Liver (tissue), 9 donors: ENCODE data around the gene SLC17A3. TPM values are rescaled to one million over a fixed set of nuclear protein-coding genes. Genes with fewer than 3 reads are reported as not detected.

ENCODE experiments used
- DNase-seq: peaks from one replicate; pipeline ENCODE4 v3.0.0-alpha.2; 2017; ENCODE audit warnings: low spot score
- H3K27ac ChIP-seq, 2 donors: one replicate each; pipeline ENCODE4 v1.7.0; 2013; ENCODE audit warnings: inconsistent platforms in 2 of 2, low read length in 2 of 2, control low read depth in 1 of 2, low read depth in 1 of 2, mild to moderate bottlenecking in 1 of 2
- H3K27me3 ChIP-seq, 4 donors: one replicate each; pipeline versions ENCODE4 v1.6.1 to v1.7.0; 2013; ENCODE audit warnings: low read length in 3 of 4, inconsistent platforms in 1 of 4, mild to moderate bottlenecking in 1 of 4, moderate library complexity in 1 of 4; ENCODE audit not compliant: control insufficient read depth in 4 of 4, insufficient read depth in 4 of 4
- H3K36me3 ChIP-seq, 4 donors: one replicate each; pipeline versions ENCODE4 v1.6.1 to v1.7.0; 2013; ENCODE audit warnings: low read length in 3 of 4, mild to moderate bottlenecking in 3 of 4, low read depth in 1 of 4, moderate library complexity in 1 of 4; ENCODE audit not compliant: control insufficient read depth in 4 of 4, insufficient read depth in 3 of 4
- H3K4me1 ChIP-seq, 4 donors: one replicate each; pipeline versions ENCODE4 v1.6.1 to v1.7.0; 2013; ENCODE audit warnings: low read length in 3 of 4, mild to moderate bottlenecking in 3 of 4, moderate library complexity in 1 of 4; ENCODE audit not compliant: control insufficient read depth in 4 of 4, insufficient read depth in 4 of 4
- H3K4me3 ChIP-seq, 3 donors: one replicate each; pipeline versions ENCODE4 v1.6.1 to v1.7.0; 2013; ENCODE audit warnings: low read length in 3 of 3, control low read depth in 1 of 3, low read depth in 1 of 3, mild to moderate bottlenecking in 1 of 3
- H3K9ac ChIP-seq, 2 donors: one replicate each; pipeline ENCODE4 v1.7.0; 2013; ENCODE audit warnings: low read length in 2 of 2, mild to moderate bottlenecking in 2 of 2, moderate library complexity in 2 of 2, control low read depth in 1 of 2, low read depth in 1 of 2
- H3K9me3 ChIP-seq, 4 donors: one replicate each; pipeline versions ENCODE4 v1.6.1 to v1.7.0; 2013; ENCODE audit warnings: low read length in 3 of 4; ENCODE audit not compliant: control insufficient read depth in 4 of 4
- ATF3 ChIP-seq: IDR thresholded peaks from 2 replicates; pipeline ENCODE4 v1.6.1; 2016; ENCODE audit warnings: antibody characterized with exemption
- CTCF ChIP-seq: fragments of 150-350 bp; IDR thresholded peaks from 2 replicates; pipeline ENCODE4 v1.5.1; 2017; ENCODE audit warnings: improper control_type of control experiment, low read depth, low read length; ENCODE audit not compliant: missing input control
- EGR1 ChIP-seq, 2 donors: IDR thresholded peaks; 2 replicates each; pipeline ENCODE4 v1.6.1; 2016 to 2018; ENCODE audit warnings: antibody characterized with exemption in 2 of 2, low read depth in 2 of 2
- FOXA1 ChIP-seq: IDR thresholded peaks from 2 replicates; pipeline ENCODE4 v1.6.1; 2016; ENCODE audit warnings: antibody characterized with exemption
- FOXA2 ChIP-seq: IDR thresholded peaks from 2 replicates; pipeline ENCODE4 v1.6.1; 2016; ENCODE audit warnings: antibody characterized with exemption
- HNF4A ChIP-seq, 2 donors: conservative IDR thresholded peaks; 2 replicates each; pipeline ENCODE4 v1.6.1; 2016; ENCODE audit warnings: antibody characterized with exemption in 2 of 2, mild to moderate bottlenecking in 2 of 2
- HNF4G ChIP-seq: IDR thresholded peaks from 2 replicates; pipeline ENCODE4 v1.6.1; 2016; ENCODE audit warnings: antibody characterized with exemption
- JUND ChIP-seq, 2 donors: IDR thresholded peaks; 2 replicates each; pipeline ENCODE4 v1.6.1; 2016; ENCODE audit warnings: antibody characterized with exemption in 2 of 2
- MAX ChIP-seq: IDR thresholded peaks from 2 replicates; pipeline ENCODE4 v1.6.1; 2016; ENCODE audit warnings: antibody characterized with exemption
- RAD21 ChIP-seq, 2 donors: IDR thresholded peaks; 2 replicates each; pipeline ENCODE4 v1.6.1; 2016; ENCODE audit warnings: antibody characterized with exemption in 2 of 2, mild to moderate bottlenecking in 2 of 2
- RXRA ChIP-seq, 2 donors: IDR thresholded peaks; 2 replicates each; pipeline ENCODE4 v1.6.1; 2017 to 2018; ENCODE audit warnings: antibody characterized with exemption in 2 of 2, mild to moderate bottlenecking in 1 of 2
- SP1 ChIP-seq: IDR thresholded peaks from 2 replicates; pipeline ENCODE4 v1.6.1; 2018; ENCODE audit warnings: antibody characterized with exemption, mild to moderate bottlenecking
- ZBTB33 ChIP-seq: IDR thresholded peaks from 2 replicates; pipeline ENCODE4 v1.6.1; 2016; ENCODE audit warnings: antibody characterized with exemption
- whole genome bisulfite sequencing: extraction: QIAGEN DNeasy Blood & Tissue Kit; methylation state at CpG from one replicate; pipeline ENCODE4 v1.1.7; 2013; 5-methylcytosine and 5-hydroxymethylcytosine counted together
- polyA plus RNA-seq, 2 donors: library from polyadenylated mRNA; stranded (reverse) in 1 of 2; unstranded in 1 of 2; fragments of 200-250 nt in 1 of 2; fragments of >200 nt in 1 of 2; fragmentation: Nextera tagmentation in 1 of 2; extraction: Ambion mirVana in 1 of 2; gene quantifications; one replicate each; pipeline versions ENCODE4 v1.2.1 to v1.2.3, GENCODE V29; 2013 to 2015
- total RNA-seq, 2 donors: library from RNA; depleted of rRNA; stranded (reverse); fragments of >200 nt; gene quantifications; one replicate each; pipeline ENCODE4 v1.2.3, GENCODE V29; 2014
- donor health status: healthy.
- donor health status: healthy.
- donor health status: healthy.
- donor health status: healthy.
- donor health status: healthy.

Gene SLC17A3
- total and polyA plus RNA-seq, 4 donors = 1.6 to 23.2 (median 10.9) TPM

- no peak overlapping the region for H3K4me3 ChIP-seq
- DNase-seq = no peak
- no peaks in the 10 kb centered on the region for H3K9me3 ChIP-seq
- no peaks in the 10 kb centered on the region for H3K36me3 ChIP-seq
- H3K27me3 ChIP-seq = no peaks in the 10 kb centered on the region
- peaks cover 9 to 58% (median 37%) of the 10 kb centered on the region in 4 donors for H3K4me1 ChIP-seq
- no peak for TF ChIP-seq EGR1 (IDR thresholded peaks at IDR 0.05; ENCODE audit: low read depth in 2 of 2)
- peak in 1 of 2 donors; percentile 28 for TF ChIP-seq RXRA (IDR thresholded peaks at IDR 0.05)
- TF ChIP-seq CTCF = no peak
- TF ChIP-seq HNF4A (conservative IDR thresholded peaks at IDR 0.05) = peak; percentile 83
- TF ChIP-seq FOXA1 = no peak
- no peak for TF ChIP-seq MAX
- peak; percentile 65 for TF ChIP-seq HNF4G
- no peak for TF ChIP-seq ATF3
- TF ChIP-seq SP1 = peak; percentile 36
- 43% methylated on average over 1 of the region's 1 CpG for WGBS
- H3K9ac ChIP-seq = no peak overlapping the region
- H3K27ac ChIP-seq = peak overlapping the region; percentile 72 to 89
Measured at GRCh38 chr6:25900843-25901242, 26.8 kb upstream of the SLC17A3 start.

- H3K4me1 ChIP-seq = peaks cover 9 to 50% (median 33%) of the 10 kb centered on the region in 4 donors
- DNase-seq = no peak
- no peaks in the 10 kb centered on the region for H3K36me3 ChIP-seq
- peak overlapping the region; percentile 72 to 89 for H3K27ac ChIP-seq
- no peak overlapping the region for H3K9ac ChIP-seq
- no peak overlapping the region for H3K4me3 ChIP-seq
- H3K9me3 ChIP-seq = no peaks in the 10 kb centered on the region
- whole genome bisulfite sequencing = 67% methylated on average over 2 of the region's 2 CpGs
- TF ChIP-seq SP1 = peak; percentile 40
- TF ChIP-seq RAD21 (IDR thresholded peaks at IDR 0.05) = peak; percentile 10 to 14
- no peak for TF ChIP-seq FOXA1
- TF ChIP-seq HNF4A (conservative IDR thresholded peaks at IDR 0.05) = peak in 1 of 2 donors; percentile 18
- H3K27me3 ChIP-seq = no peaks in the 10 kb centered on the region
Measured at GRCh38 chr6:25899580-25900408, 25.8 kb upstream of the SLC17A3 start.

- Histone ChIP-seq H3K36me3 (no peaks in the 10 kb centered on the region), H3K9me3 (no peaks in the 10 kb centered on the region), H3K4me3 (no peak overlapping the region), H3K27ac (peak overlapping the region; percentile 72 to 89), H3K9ac (no peak overlapping the region), H3K4me1 (peaks cover 9 to 44% (median 28%) of the 10 kb centered on the region in 4 donors), H3K27me3 (no peaks in the 10 kb centered on the region)
- WGBS = 83% methylated on average over 2 of the region's 2 CpGs
- DNase-seq = no peak
- TF ChIP-seq FOXA2 (no peak), EGR1 (IDR thresholded peaks at IDR 0.05; ENCODE audit: low read depth in 2 of 2) (no peak), HNF4G (no peak), RXRA (IDR thresholded peaks at IDR 0.05) (no peak), JUND (IDR thresholded peaks at IDR 0.05) (no peak), ZBTB33 (no peak), SP1 (no peak), HNF4A (conservative IDR thresholded peaks at IDR 0.05) (no peak), CTCF (no peak), MAX (no peak), ATF3 (no peak)
Measured at GRCh38 chr6:25899123-25899522, 25.1 kb upstream of the SLC17A3 start.
